GM12891 (cell line): ENCODE measurements around the gene PTGS1.

Experiments used
- DNase-seq: peaks from one replicate; pipeline ENCODE4 v3.0.0; 2011; ENCODE audit warnings: low spot score; ENCODE audit not compliant: insufficient read length
- FAIRE-seq: peaks from 2 replicates; lab custom pipeline; 2011; peaks lifted over from hg19 to GRCh38; lab: Jason Lieb, UNC
- PAX5 ChIP-seq: IDR thresholded peaks from 2 replicates; pipeline ENCODE4 v1.6.1; 2011; ENCODE audit warnings: low read length, moderate library complexity, mild to moderate bottlenecking; ENCODE audit not compliant: insufficient read depth, severe bottlenecking
- POLR2A ChIP-seq: IDR thresholded peaks from 2 replicates; pipeline ENCODE4 v1.6.1; 2011; ENCODE audit warnings: low read depth, low read length, control low read depth
- POLR2AphosphoS5 ChIP-seq: IDR thresholded peaks from 2 replicates; pipeline ENCODE4 v1.6.1; 2011; ENCODE audit warnings: low read depth, low read length, control low read depth
- POU2F2 ChIP-seq: IDR thresholded peaks from 2 replicates; pipeline ENCODE4 v1.6.1; 2011; ENCODE audit warnings: low read depth, mild to moderate bottlenecking, control low read depth, low read length, moderate library complexity
- SPI1 ChIP-seq: IDR thresholded peaks from 2 replicates; pipeline ENCODE4 v1.6.1; 2011; ENCODE audit warnings: low read depth, low read length, control low read depth
- TAF1 ChIP-seq: IDR thresholded peaks from 2 replicates; pipeline ENCODE4 v1.6.1; 2011; ENCODE audit warnings: low read depth, low read length, control low read depth

PTGS1 gene

DNA sequence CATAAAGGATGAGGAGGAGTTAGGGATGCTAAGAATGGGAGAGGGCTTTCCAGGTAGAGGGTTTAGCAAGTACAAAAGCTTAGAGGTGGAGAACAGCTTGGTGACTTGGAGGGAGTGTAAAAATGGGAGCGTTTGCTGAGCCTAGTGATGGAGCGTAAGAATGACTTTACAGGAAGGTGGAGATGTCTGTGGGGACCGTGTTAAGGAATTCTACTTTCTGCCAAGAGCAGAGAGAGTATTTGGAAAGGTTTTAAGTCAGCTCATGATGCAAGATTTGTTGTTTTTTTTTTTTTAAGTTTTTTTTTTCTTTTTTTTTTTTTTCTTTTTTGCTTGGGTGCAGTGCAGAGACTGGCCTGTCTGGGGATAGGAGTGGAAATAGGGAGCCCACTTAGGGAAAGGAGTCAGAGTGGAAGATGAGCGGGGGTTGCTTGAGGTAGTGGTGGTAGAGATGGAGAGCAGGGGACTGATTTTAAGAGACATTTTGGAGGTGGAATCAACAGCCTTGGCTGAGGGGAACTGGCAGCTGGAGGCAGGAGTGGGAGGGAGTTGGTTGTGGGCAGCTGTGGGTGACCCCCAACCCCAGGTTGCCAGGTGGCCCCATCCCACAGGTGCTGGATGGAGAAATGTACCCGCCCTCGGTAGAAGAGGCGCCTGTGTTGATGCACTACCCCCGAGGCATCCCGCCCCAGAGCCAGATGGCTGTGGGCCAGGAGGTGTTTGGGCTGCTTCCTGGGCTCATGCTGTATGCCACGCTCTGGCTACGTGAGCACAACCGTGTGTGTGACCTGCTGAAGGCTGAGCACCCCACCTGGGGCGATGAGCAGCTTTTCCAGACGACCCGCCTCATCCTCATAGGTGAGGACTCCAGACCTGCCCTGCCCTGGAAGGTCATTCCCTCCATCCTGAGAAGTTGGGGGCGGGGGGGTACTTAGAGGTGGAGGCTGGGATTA, 12.4 kb downstream of the PTGS1 start:
- FAIRE-seq (no peak), DNase-seq (no peak)
- TF ChIP-seq TAF1 (no peak), PAX5 (no peak), POLR2A (no peak), SPI1 (no peak), POU2F2 (no peak), POLR2AphosphoS5 (no peak)

DNA sequence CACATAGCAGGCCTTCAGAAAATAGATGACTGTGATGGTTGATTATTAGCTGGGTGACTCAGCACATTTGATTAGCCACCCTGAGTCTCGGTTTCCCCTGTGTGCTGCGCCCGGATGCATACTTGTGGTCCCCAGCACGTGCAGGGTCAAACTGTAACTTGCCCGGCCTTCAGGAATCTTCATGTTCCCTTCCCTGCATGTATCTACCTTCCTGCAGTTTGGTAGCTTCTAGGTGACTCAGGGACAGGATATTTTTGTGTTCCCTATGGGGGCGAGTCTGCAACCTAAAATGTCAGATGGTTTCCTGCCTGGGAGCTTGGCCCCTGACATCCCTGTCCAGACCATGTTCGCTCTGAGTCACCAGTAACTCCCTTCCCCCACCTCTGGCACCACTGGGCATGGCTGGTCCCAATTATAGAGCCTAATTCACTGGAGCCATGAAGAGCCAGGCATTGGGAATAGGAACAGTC, 13.2 kb downstream of the PTGS1 start:
- FAIRE-seq = no peak
- no peak for TF ChIP-seq POU2F2
- no peak for TF ChIP-seq POLR2A
- TF ChIP-seq TAF1 = no peak
- no peak for TF ChIP-seq SPI1
- no peak for TF ChIP-seq POLR2AphosphoS5
- no peak for TF ChIP-seq PAX5
- no peak for DNase-seq

DNA sequence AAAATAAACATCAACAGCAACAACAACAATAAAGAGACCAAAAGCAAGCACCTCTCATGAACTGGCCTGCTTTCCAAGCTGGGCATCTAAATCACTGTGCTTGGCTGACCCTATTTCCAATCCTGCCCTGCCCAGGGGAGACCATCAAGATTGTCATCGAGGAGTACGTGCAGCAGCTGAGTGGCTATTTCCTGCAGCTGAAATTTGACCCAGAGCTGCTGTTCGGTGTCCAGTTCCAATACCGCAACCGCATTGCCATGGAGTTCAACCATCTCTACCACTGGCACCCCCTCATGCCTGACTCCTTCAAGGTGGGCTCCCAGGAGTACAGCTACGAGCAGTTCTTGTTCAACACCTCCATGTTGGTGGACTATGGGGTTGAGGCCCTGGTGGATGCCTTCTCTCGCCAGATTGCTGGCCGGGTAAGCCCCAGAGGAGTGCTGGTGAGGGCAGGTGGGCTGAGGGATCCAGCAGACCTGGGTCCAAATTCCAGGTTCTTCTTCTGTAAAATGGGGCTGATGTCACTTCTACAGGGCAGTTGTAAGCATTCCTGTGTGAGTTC, 15.6 kb downstream of the PTGS1 start:
- DNase-seq = no peak
- no peak for TF ChIP-seq POU2F2
- TF ChIP-seq SPI1 = no peak
- TF ChIP-seq POLR2A = no peak
- TF ChIP-seq POLR2AphosphoS5 = no peak
- TF ChIP-seq PAX5 = no peak
- TF ChIP-seq TAF1 = no peak
- FAIRE-seq = no peak

DNA sequence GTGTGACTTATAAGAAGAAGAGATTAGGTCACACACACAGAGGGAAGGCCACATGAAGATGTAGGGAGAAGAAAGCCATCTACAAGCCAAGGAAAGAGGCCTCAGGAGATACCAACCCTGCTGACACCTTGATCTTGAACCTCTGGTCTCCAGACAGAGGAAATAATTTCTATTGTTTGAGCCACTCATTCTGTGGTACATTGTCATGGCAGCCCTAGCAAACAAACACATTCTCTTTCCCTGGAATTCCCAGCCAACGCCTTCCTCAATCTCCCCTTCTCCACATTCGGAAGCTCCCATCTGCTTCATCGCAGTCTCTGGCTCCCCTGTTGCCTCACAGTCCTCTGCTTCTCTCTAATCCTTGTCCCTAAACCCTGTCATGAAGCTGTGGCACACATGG, 16.7 kb downstream of the PTGS1 start:
- TF ChIP-seq POLR2AphosphoS5 (no peak), POU2F2 (no peak), TAF1 (no peak), PAX5 (no peak), POLR2A (no peak), SPI1 (no peak)
- DNase-seq (no peak), FAIRE-seq (no peak)

DNA sequence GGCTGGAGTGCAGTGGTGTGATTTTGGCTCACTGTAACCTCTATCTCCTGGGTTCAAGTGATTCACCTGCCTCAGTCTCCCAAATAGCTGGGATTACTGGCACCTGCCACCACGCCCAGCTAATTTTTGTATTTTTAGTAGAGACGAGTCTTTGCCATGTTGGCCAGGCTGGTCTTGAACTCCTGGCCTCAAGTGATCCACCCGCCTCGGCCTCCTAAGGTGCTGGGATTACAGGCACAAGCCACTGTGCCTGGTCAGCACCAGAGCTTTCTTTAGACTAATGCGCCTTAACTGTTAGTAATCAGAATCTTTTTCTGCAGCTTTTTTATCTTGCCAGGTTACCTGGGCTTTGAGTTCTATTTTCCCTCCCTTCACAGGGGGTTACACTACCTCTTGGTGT, 18.4 kb downstream of the PTGS1 start:
- FAIRE-seq = no peak
- no peak for DNase-seq
- no peak for TF ChIP-seq SPI1
- no peak for TF ChIP-seq POLR2A
- no peak for TF ChIP-seq TAF1
- TF ChIP-seq POLR2AphosphoS5 = no peak
- TF ChIP-seq PAX5 = no peak
- no peak for TF ChIP-seq POU2F2

DNA sequence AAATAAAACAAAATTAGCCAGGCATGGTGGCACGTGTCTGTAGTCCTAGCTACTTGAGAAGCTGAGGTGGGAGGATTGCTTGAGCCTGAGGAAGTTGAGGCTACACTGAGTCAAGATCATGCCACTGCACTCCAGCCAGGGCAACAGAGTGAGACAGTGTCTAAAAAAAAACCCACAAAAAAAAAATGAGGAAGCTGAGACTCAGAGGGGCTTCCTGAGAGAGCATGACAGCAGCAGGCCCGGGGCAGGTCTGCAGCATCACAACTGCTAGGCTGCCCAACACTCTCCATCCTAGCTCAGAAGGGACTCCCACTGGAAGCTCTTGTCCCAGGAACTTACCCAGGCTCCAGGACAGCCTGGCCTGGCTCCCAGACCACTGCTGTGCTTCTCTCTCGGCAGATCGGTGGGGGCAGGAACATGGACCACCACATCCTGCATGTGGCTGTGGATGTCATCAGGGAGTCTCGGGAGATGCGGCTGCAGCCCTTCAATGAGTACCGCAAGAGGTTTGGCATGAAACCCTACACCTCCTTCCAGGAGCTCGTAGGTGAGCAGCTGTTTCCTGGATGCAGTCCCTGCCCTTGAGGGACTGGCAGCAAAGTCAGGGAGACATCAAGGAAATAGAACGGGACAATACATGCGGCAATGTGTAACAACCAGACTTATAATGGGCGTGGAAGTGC, 19.1 kb downstream of the PTGS1 start:
- no peak for TF ChIP-seq POLR2A
- TF ChIP-seq SPI1 = peak; percentile 35; the same call in 1 of the 2 replicates
- no peak for TF ChIP-seq POLR2AphosphoS5
- no peak for TF ChIP-seq POU2F2
- DNase-seq (no peak), FAIRE-seq (peak; percentile 40)

DNA sequence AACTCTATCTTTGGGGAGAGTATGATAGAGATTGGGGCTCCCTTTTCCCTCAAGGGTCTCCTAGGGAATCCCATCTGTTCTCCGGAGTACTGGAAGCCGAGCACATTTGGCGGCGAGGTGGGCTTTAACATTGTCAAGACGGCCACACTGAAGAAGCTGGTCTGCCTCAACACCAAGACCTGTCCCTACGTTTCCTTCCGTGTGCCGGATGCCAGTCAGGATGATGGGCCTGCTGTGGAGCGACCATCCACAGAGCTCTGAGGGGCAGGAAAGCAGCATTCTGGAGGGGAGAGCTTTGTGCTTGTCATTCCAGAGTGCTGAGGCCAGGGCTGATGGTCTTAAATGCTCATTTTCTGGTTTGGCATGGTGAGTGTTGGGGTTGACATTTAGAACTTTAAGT, 21.5 kb downstream of the PTGS1 start:
- DNase-seq (no peak), FAIRE-seq (no peak)
- TF ChIP-seq POLR2AphosphoS5 = no peak
- no peak for TF ChIP-seq SPI1
- no peak for TF ChIP-seq TAF1
- TF ChIP-seq PAX5 = no peak

DNA sequence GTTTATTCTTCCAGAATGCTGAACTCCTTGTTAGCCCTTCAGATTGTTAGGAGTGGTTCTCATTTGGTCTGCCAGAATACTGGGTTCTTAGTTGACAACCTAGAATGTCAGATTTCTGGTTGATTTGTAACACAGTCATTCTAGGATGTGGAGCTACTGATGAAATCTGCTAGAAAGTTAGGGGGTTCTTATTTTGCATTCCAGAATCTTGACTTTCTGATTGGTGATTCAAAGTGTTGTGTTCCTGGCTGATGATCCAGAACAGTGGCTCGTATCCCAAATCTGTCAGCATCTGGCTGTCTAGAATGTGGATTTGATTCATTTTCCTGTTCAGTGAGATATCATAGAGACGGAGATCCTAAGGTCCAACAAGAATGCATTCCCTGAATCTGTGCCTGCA, 21.9 kb downstream of the PTGS1 start:
- DNase-seq (no peak), FAIRE-seq (no peak)
- no peak for TF ChIP-seq POU2F2
- TF ChIP-seq TAF1 = no peak
- TF ChIP-seq POLR2A = no peak
- no peak for TF ChIP-seq POLR2AphosphoS5
- TF ChIP-seq SPI1 = no peak
- TF ChIP-seq PAX5 = no peak

DNA sequence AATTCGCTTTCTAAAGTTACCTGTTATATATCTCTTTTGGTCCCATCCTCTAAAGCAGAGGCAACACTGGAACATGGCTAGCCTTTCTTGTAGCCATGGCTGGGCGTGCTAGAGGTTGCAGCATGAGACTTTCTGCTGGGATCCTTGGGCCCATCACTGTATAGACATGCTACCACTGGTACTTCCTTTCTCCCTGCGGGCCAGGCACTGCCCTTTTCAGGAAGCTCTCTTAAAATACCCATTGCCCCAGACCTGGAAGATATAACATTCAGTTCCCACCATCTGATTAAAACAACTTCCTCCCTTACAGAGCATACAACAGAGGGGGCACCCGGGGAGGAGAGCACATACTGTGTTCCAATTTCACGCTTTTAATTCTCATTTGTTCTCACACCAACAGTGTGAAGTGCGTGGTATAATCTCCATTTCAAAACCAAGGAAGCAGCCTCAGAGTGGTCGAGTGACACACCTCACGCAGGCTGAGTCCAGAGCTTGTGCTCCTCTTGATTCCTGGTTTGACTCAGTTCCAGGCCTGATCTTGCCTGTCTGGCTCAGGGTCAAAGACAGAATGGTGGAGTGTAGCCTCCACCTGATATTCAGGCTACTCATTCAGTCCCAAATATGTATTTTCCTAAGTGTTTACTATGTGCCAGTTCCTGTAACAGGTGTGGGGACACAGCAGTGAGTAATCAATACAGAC, 22.6 kb downstream of the PTGS1 start:
- DNase-seq (no peak), FAIRE-seq (no peak)
- TF ChIP-seq TAF1 = no peak
- TF ChIP-seq POLR2AphosphoS5 = no peak
- no peak for TF ChIP-seq SPI1
- TF ChIP-seq POLR2A = no peak
- TF ChIP-seq POU2F2 = no peak
- TF ChIP-seq PAX5 = no peak
